ENCODE results near the gene PKN1. TPM values are rescaled to one million over a fixed set of nuclear protein-coding genes. Genes with fewer than 3 reads are reported as not detected.
A peak's percentile ranks its signal among the peaks of the same experiment; 100 is the strongest.

PKN1 gene
- total and polyA plus RNA-seq, 2 of the 4 experiments (the other 2 are of a cell fraction) = 39.1 to 41.4 TPM

- Histone ChIP-seq H4K5ac (ENCODE audit: low read depth, low read length) (no peak overlapping the region; the same call in 1 of the 2 replicates), H4K8ac (ENCODE audit: low read depth in 2 of 2, low read length in 2 of 2) (peak overlapping the region; percentile 3 to 41; a peak in 3 of 4 replicates), H3K9me3 (ENCODE audit: control insufficient read depth, insufficient read depth, low read length) (no peaks in the 10 kb centered on the region), H3K4ac (ENCODE audit: low read depth, low read length) (peak overlapping the region; percentile 93), H2AFZ (replicated peaks; ENCODE audit: low read length, poor library complexity) (peak overlapping the region; percentile 95), H3K27me3 (ENCODE audit: control insufficient read depth, insufficient read depth, low read length) (no peaks in the 10 kb centered on the region), H2BK120ac (ENCODE audit: low read depth, low read length) (no peak overlapping the region), H2BK20ac (ENCODE audit: low read depth, low read length) (no peak overlapping the region), H3K36me3 (ENCODE audit: control insufficient read depth, insufficient read depth, low read length) (peaks cover 27% of the 10 kb centered on the region), H3K4me1 (ENCODE audit: control insufficient read depth, insufficient read depth, low read length) (peaks cover 17% of the 10 kb centered on the region), H3K9ac (ENCODE audit: low read depth, low read length) (peak overlapping the region; percentile 87), H2AK5ac (ENCODE audit: low read depth, low read length) (peak overlapping the region; percentile 83; the same call in 1 of the 2 replicates), H3K79me1 (ENCODE audit: low read depth in 1 of 2, low read length in 2 of 2) (peaks cover 23 to 54% of the 10 kb centered on the region in 2 experiments), H3K18ac (ENCODE audit: low read depth, low read length) (peak overlapping the region; percentile 61; the same call in 1 of the 2 replicates), H2AK9ac (replicated peaks; ENCODE audit: low read depth, low read length, poor library complexity) (peak overlapping the region; percentile 98), H4K91ac (ENCODE audit: insufficient read depth, low read depth, low read length) (peak overlapping the region; percentile 71), H3K23ac (ENCODE audit: low read depth, low read length) (peak overlapping the region; percentile 87), H3K4me3 (ENCODE audit: insufficient read depth, low read depth, low read length) (peak overlapping the region; percentile 85), H3K56ac (ENCODE audit: extremely low read depth, insufficient read depth, low read length) (peak overlapping the region; percentile 75), H4K20me1 (ENCODE audit: insufficient read depth, low read length) (peaks cover 41% of the 10 kb centered on the region), H3K14ac (replicated peaks; ENCODE audit: low read depth, low read length) (peak overlapping the region; percentile 96), H3K4me2 (ENCODE audit: low read depth, low read length) (peak overlapping the region; percentile 98), H2BK5ac (ENCODE audit: low read depth, low read length, poor library complexity, severe bottlenecking) (peak overlapping the region; percentile 86), H2BK15ac (ENCODE audit: low read depth, low read length) (no peak overlapping the region), H3K9me1 (ENCODE audit: insufficient read depth, low read length) (peaks cover 19% of the 10 kb centered on the region), H3K27ac (ENCODE audit: insufficient read depth, low read length) (peak overlapping the region; percentile 78)
- ChIA-PET POLR2A (ENCODE audit: unreplicated experiment) (interaction anchor here (1.4 kb wide), 1 partner anchor 18 kb away, joined by 4 read pairs; no protein-coding TSS in a partner anchor), CTCF (interaction anchor here (0.7 kb wide), 1 partner anchor 9 kb away, joined by 3 read pairs; no protein-coding TSS in a partner anchor)
- intact Hi-C loops (cut with micrococcal nuclease) = no loop called here
- in situ Hi-C loops (cut with MboI; ENCODE audit: low sequenced_read_pairs) = no loop called here
- no TSS peak for BruUV-seq (replicated peaks)
- 0% methylated on average over 12 of the region's 32 CpGs; no CpG with 5 or more reads in 1 of the 2 experiments for WGBS, 2 experiments (ENCODE audit: extremely low coverage in 2 of 2, insufficient read length in 1 of 2)
- ATAC-seq (ENCODE audit: low read depth) (peak; percentile 1; the same call in 1 of the 2 replicates), DNase-seq (peak; percentile 28)
- dilution Hi-C loops (cut with HindIII; ENCODE audit: low sequenced_read_pairs, unreplicated experiment) = no loop called here
- TF ChIP-seq MXI1 (IDR thresholded peaks at IDR 0.05; ENCODE audit: borderline replicate concordance, low read depth, low read length) (0 out of 2 replicates have a peak, but pooled peaks have one; percentile 4), FOS (IDR thresholded peaks at IDR 0.05; ENCODE audit: low read depth, low read length) (no peak)
Measured at GRCh38 chr19:14517446-14517839, 84.3 kb downstream of the PKN1 start.

Data from IMR-90 (cell line).